ENCODE measurements around the gene CD244. TPM values are rescaled to one million over a fixed set of nuclear protein-coding genes. Genes with fewer than 3 reads are reported as not detected.
A peak's percentile ranks its signal among the peaks of the same experiment; 100 is the strongest.
"Not testable (repeated sequence)": the region's sequence is repeated elsewhere in the genome, so short reads cannot be mapped to it uniquely, and the experiment has no call there.

The CD244 gene
- total RNA-seq, 1 donor: not detected

GRCh38 chr1:160904783-160905616, 42.3 kb upstream of the CD244 start:
- TF ChIP-seq CTCF (IDR thresholded peaks at IDR 0.05; ENCODE audit: insufficient read depth, low read length): no peak
- no peak overlapping the region for H3K4me3 ChIP-seq (ENCODE audit: low read depth, low read length)
- DNase-seq (ENCODE audit: low read depth): peak; percentile 46

- DNase-seq (ENCODE audit: low read depth); H3K4me3 ChIP-seq (ENCODE audit: low read depth, low read length): not testable (repeated sequence)
Measured at GRCh38 chr1:160902251-160902650, 39.6 kb upstream of the CD244 start.

- TF ChIP-seq CTCF (IDR thresholded peaks at IDR 0.05; ENCODE audit: insufficient read depth, low read length): no peak
- no peak for DNase-seq (ENCODE audit: low read depth)
Measured at GRCh38 chr1:160901768-160902167, 39.1 kb upstream of the CD244 start.

GRCh38 chr1:160900683-160901082, 38.0 kb upstream of the CD244 start:
- not testable (repeated sequence) for DNase-seq (ENCODE audit: low read depth); H3K4me3 ChIP-seq (ENCODE audit: low read depth, low read length)

More at GRCh38 chr1:160901768-160902167, 39.1 kb upstream of the CD244 start:
- no peak overlapping the region for H3K4me3 ChIP-seq (ENCODE audit: low read depth, low read length)

- not testable (repeated sequence) for DNase-seq (ENCODE audit: low read depth); H3K4me3 ChIP-seq (ENCODE audit: low read depth, low read length)
Measured at GRCh38 chr1:160894368-160895135, 31.9 kb upstream of the CD244 start.

GRCh38 chr1:160891474-160891873, 28.8 kb upstream of the CD244 start:
- no peak for DNase-seq (ENCODE audit: low read depth)
- no peak for TF ChIP-seq CTCF (IDR thresholded peaks at IDR 0.05; ENCODE audit: insufficient read depth, low read length)
- no peak overlapping the region for H3K4me3 ChIP-seq (ENCODE audit: low read depth, low read length)

- no peak overlapping the region for H3K4me3 ChIP-seq (ENCODE audit: low read depth, low read length)
- TF ChIP-seq CTCF (IDR thresholded peaks at IDR 0.05; ENCODE audit: insufficient read depth, low read length): no peak
- DNase-seq (ENCODE audit: low read depth): no peak
Measured at GRCh38 chr1:160888926-160889325, 26.2 kb upstream of the CD244 start.

GRCh38 chr1:160887071-160887470, 24.4 kb upstream of the CD244 start:
- DNase-seq (ENCODE audit: low read depth): no peak
- no peak for TF ChIP-seq CTCF (IDR thresholded peaks at IDR 0.05; ENCODE audit: insufficient read depth, low read length)
- H3K4me3 ChIP-seq (ENCODE audit: low read depth, low read length): no peak overlapping the region

Data from fibroblast of the aortic adventitia (primary cell).